GM12891 (cell line): ENCODE data around the gene ARHGEF28.

Experiments
- POLR2A ChIP-seq: IDR thresholded peaks from 2 replicates; pipeline ENCODE4 v1.6.1; 2011; ENCODE audit warnings: low read depth, low read length, control low read depth
- POLR2AphosphoS5 ChIP-seq: IDR thresholded peaks from 2 replicates; pipeline ENCODE4 v1.6.1; 2011; ENCODE audit warnings: low read depth, low read length, control low read depth

DNA sequence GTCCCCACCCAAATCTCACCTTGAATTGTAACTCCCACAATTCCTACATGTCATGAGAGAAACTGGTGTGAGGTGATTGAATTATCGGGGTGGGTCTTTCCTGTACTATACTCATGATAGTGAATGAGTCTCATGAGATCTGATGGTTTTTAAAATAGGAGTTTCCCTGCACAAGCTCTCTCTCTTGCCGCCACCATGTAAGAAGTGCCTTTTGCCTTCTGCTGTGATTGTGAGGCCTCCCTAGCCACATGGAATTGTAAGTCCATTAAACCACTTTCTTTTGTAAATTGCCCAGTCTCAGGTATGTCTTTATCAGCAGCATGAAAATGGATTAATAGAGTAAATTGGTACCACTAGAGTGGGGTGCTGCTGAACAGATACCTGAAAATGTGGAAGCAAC lies 140.9 kb downstream of the ARHGEF28 start:
- no peak for TF ChIP-seq POLR2AphosphoS5
- TF ChIP-seq POLR2A = no peak
